ENCODE results near the gene PGLYRP3. TPM values are rescaled to one million over a fixed set of nuclear protein-coding genes. Genes with fewer than 3 reads are reported as not detected.

The PGLYRP3 gene
- total and polyA plus RNA-seq, 2 of the 8 experiments (the other 6 are each of a cell fraction or from before 2014, with no cell fraction given), result not detected

- no peak overlapping the region for H4K5ac ChIP-seq (ENCODE audit: insufficient read length, low read depth, low read length)
- no peak overlapping the region for H3K14ac ChIP-seq (ENCODE audit: insufficient read length)
- H3K36me3 ChIP-seq (ENCODE audit: control insufficient read depth in 2 of 4, insufficient read depth in 4 of 4, low read length in 3 of 4), result no peaks in the 10 kb centered on the region
- no peak overlapping the region for H3K9ac ChIP-seq (replicated peaks in 1 of 4; ENCODE audit: extremely low read depth in 1 of 4, low read depth in 3 of 4, low read length in 3 of 4)
- no peaks in the 10 kb centered on the region for H4K20me1 ChIP-seq (replicated peaks in 1 of 2; ENCODE audit: control insufficient read depth in 1 of 2, insufficient read depth in 2 of 2, low read length in 2 of 2)
- no peak overlapping the region for H2AK5ac ChIP-seq (ENCODE audit: low read depth, low read length)
- POLR2A ChIA-PET (ENCODE audit: partially characterized antibody), result no interaction called here
- H2BK15ac ChIP-seq (ENCODE audit: low read length), result no peak overlapping the region
- no peaks in the 10 kb centered on the region for H3K23me2 ChIP-seq (ENCODE audit: low read depth, low read length)
- no peak overlapping the region for H3K4ac ChIP-seq (replicated peaks; ENCODE audit: insufficient read length, low read depth, low read length)
- no peaks in the 10 kb centered on the region for H3K79me1 ChIP-seq (ENCODE audit: low read depth, low read length)
- no peaks in the 10 kb centered on the region for H3K9me3 ChIP-seq (ENCODE audit: insufficient read depth in 2 of 2, low read depth in 1 of 2, low read length in 1 of 2)
- no peak overlapping the region for H3K4me2 ChIP-seq (ENCODE audit: insufficient read depth in 1 of 2, low read depth in 2 of 2, low read length in 2 of 2)
- CTCF ChIA-PET (ENCODE audit: partially characterized antibody), result interaction anchor here (1.0 to 3.8 kb wide), 3 partner anchors 14 to 45 kb away, joined by 3 to 18 read pairs (median 3); no protein-coding TSS in a partner anchor
- H3K4me3 ChIP-seq (ENCODE audit: extremely low read depth in 1 of 4, insufficient read depth in 2 of 4, low read depth in 3 of 4, low read length in 4 of 4), result no peak overlapping the region
- peaks cover 0 to 5% (median 0%) of the 10 kb centered on the region in 4 experiments; a peak in 3 of 7 replicates for H3K4me1 ChIP-seq (replicated peaks in 1 of 4; ENCODE audit: control insufficient read depth in 3 of 4, insufficient read depth in 4 of 4, low read length in 3 of 4)
- no peak overlapping the region for H2BK12ac ChIP-seq (ENCODE audit: low read depth, low read length)
- H2AFZ ChIP-seq (ENCODE audit: low read length), result no peak overlapping the region
- no peak overlapping the region for H3K23ac ChIP-seq (ENCODE audit: insufficient read length)
- TF ChIP-seq ZNF274 (IDR thresholded peaks at IDR 0.05; ENCODE audit: borderline replicate concordance, extremely low read depth, low read length), result no peak
- H2BK120ac ChIP-seq (replicated peaks; ENCODE audit: low read depth, low read length), result no peak overlapping the region
- H3K27me3 ChIP-seq (replicated peaks in 1 of 4; ENCODE audit: control insufficient read depth in 3 of 4, extremely low read depth in 1 of 4, insufficient read depth in 3 of 4, low read length in 3 of 4), result no peaks in the 10 kb centered on the region
- H4K91ac ChIP-seq (replicated peaks; ENCODE audit: insufficient read length, low read length), result no peak overlapping the region
- no peak for FAIRE-seq
- H2BK20ac ChIP-seq (ENCODE audit: low read length), result no peak overlapping the region
- H3K27ac ChIP-seq (ENCODE audit: low read depth, low read length), result no peak overlapping the region
- no peak for DNase-seq (ENCODE audit: low read depth in 1 of 2, low spot score in 2 of 2)
- no peak overlapping the region for H2BK5ac ChIP-seq (ENCODE audit: low read depth, low read length)
- WGBS, 2 experiments (ENCODE audit: extremely low coverage in 1 of 2, insufficient coverage in 1 of 2, insufficient read length in 1 of 2, insufficient replicate concordance in 2 of 2, low coverage in 1 of 2, low lambda C conversion rate in 2 of 2, missing lambda C conversion rate in 1 of 2), result 86% methylated on average over 2 of the region's 2 CpGs; no CpG with 5 or more reads in 1 of the 2 experiments
- no peaks in the 10 kb centered on the region for H3K79me2 ChIP-seq (ENCODE audit: control insufficient read depth in 1 of 2, insufficient read depth in 2 of 2, low read length in 2 of 2)
- H3K18ac ChIP-seq (ENCODE audit: extremely low read depth, low read length), result no peak overlapping the region
- H3K56ac ChIP-seq (replicated peaks; ENCODE audit: insufficient read length, low read depth, low read length), result no peak overlapping the region
- no peak overlapping the region for H4K8ac ChIP-seq (ENCODE audit: extremely low read depth, insufficient read depth, low read length)
These were observed 3.3 kb downstream of the PGLYRP3 start for GRCh38 chr1:153309441-153309840.

Data from H1 (cell line).